Astrocyte of the spinal cord (primary cell): ENCODE measurements around the gene DYSF.

Experiments used
- DNase-seq: peaks from one replicate; pipeline ENCODE4 v3.0.0; 2011; ENCODE audit warnings: low read depth, low spot score
- H3K4me3 ChIP-seq: 2 replicates; pipeline ENCODE4 v1.5.1; 2011; ENCODE audit warnings: low read depth, mild to moderate bottlenecking, low read length, moderate library complexity
- in situ Hi-C: cut with HindIII; loops from 2 replicates; pipeline ENCODE4 v1.10.0; 2017; ENCODE audit warnings: low sequenced_read_pairs
- TF ChIP-seq, protein P1 (sequence below): IDR thresholded peaks from 2 replicates; pipeline ENCODE4 v1.5.1; 2012; ENCODE audit warnings: low read depth, mild to moderate bottlenecking, low read length, inconsistent platforms

The DYSF gene

DNA sequence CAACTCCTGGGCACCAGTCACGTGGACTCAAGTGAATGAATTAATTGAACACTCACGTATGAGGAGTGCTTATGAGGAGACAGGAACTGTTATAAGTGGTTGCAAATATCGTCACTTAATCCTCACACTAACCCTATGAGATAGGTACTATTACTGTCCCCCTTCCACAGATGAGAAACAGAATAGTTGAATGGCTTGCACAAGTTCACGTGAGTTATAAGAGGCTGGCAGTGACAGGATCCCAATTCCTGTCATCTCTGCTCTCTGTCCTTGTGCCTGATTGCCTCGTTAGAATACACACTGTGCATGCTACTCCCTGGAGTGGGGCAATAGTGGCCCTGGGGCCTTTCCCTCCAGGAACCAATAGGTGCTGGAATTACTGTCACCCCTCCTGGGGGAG is 253.5 kb downstream of the DYSF start:
- in situ Hi-C loops, result no loop called here
- no peak overlapping the region for H3K4me3 ChIP-seq
- TF ChIP-seq, protein P1, sequence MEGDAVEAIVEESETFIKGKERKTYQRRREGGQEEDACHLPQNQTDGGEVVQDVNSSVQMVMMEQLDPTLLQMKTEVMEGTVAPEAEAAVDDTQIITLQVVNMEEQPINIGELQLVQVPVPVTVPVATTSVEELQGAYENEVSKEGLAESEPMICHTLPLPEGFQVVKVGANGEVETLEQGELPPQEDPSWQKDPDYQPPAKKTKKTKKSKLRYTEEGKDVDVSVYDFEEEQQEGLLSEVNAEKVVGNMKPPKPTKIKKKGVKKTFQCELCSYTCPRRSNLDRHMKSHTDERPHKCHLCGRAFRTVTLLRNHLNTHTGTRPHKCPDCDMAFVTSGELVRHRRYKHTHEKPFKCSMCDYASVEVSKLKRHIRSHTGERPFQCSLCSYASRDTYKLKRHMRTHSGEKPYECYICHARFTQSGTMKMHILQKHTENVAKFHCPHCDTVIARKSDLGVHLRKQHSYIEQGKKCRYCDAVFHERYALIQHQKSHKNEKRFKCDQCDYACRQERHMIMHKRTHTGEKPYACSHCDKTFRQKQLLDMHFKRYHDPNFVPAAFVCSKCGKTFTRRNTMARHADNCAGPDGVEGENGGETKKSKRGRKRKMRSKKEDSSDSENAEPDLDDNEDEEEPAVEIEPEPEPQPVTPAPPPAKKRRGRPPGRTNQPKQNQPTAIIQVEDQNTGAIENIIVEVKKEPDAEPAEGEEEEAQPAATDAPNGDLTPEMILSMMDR, result no peak
- DNase-seq, result no peak

DNA sequence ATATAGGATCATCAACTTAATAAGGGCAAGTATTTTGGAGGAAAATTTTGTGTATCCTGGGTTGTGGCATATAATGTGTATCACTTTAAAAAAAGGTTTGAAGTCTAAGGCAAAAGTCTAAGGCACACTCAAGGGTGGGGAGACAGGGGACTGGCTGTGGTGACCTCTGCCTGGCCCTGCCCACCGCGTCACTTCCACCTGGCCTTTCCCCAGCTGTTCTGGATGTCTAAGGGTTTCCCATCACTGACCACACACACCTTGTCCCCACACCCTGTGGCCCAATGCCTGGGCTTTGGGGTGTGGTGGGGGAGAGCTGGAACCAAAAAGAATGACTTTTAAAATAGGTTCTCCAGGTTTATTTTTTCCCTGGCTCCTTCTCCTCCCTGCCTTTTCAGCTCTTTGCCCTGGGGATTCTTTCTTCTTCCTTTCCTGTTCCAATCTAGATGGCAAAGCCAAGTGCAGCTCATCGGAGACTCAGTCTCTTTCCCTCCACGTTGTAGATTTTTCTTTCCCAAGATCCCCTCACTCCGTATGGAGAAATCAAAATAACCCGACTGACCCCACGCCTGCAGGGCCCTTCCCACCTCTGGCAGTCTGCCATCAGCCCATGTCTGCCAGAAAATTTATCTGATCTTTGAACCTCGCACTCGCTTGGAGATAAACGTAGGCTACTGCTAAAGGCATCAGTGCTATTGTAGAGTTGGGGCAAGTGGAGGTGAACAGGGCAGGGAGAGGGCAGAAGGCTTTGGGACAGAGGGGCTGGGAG is 257.2 kb downstream of the DYSF start:
- H3K4me3 ChIP-seq, result no peak overlapping the region
- DNase-seq, result no peak
- in situ Hi-C loops, result no loop called here
- TF ChIP-seq, protein P1, result no peak

DNA sequence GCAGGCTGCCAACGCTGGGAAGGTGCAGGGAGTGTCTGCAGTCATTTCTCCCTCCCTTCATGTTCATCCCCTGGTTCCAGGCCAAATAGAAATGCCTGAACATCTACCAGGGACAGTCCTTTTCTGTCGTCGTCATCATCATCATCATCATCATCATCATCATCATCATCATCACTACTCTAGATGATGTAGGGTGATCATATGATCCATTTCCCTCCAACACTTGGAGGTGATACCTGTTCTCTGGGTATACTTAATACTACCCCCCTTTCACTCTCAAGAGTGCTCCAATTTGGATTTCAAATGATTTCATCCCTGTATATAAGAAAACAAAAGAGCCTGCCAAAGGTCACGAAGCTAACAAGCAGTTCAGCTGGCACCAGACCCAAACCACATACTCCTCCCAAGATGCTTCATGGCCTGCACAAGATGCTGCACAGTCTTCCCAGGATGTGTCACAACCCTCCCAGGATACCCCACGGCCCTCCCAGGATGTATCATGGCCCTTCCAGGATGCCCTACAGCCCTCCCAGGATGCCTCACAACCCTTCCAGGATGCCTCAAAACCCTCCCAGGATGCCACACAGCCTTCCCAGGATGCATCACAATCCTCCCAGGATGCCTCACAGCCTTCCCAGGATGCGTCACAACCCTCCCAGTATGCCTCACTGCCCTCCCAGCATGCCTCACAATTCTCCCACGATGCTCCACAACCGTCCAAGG is 257.9 kb downstream of the DYSF start:
- H3K4me3 ChIP-seq, result no peak overlapping the region
- in situ Hi-C loops, result no loop called here
- TF ChIP-seq, protein P1, result no peak
- no peak for DNase-seq

DNA sequence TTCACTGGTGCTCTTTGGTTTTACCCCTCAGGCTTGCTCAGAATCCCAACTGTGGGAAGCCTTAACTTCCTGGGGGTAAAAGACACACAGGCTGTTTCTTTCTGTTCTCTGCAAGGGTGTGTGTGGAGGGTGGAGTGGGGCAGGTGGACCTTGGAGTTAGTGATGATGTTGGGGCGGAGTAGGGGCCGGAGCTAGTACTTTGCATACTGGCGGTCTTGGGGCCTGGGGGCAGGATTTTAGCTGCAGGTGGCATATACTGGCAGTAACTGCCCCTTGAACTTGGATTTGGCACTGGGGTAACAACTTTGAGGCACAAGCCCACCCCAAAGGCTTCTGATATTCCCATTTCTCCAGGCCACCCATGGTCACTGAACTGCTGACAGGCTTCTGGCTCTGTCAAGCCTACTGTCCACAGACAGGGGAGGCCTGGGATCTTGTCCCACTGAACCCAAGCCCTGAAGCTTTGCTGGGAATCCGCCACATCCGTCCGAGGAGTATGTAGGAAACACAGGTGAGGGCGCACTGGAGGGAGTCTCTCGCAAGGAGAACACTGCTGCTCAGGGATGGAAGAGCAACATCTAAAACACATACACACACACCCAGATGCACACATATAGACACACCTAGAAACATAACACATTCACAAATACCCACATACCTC is 258.9 kb downstream of the DYSF start:
- no peak overlapping the region for H3K4me3 ChIP-seq
- in situ Hi-C loops, result no loop called here
- TF ChIP-seq, protein P1, result no peak
- no peak for DNase-seq

DNA sequence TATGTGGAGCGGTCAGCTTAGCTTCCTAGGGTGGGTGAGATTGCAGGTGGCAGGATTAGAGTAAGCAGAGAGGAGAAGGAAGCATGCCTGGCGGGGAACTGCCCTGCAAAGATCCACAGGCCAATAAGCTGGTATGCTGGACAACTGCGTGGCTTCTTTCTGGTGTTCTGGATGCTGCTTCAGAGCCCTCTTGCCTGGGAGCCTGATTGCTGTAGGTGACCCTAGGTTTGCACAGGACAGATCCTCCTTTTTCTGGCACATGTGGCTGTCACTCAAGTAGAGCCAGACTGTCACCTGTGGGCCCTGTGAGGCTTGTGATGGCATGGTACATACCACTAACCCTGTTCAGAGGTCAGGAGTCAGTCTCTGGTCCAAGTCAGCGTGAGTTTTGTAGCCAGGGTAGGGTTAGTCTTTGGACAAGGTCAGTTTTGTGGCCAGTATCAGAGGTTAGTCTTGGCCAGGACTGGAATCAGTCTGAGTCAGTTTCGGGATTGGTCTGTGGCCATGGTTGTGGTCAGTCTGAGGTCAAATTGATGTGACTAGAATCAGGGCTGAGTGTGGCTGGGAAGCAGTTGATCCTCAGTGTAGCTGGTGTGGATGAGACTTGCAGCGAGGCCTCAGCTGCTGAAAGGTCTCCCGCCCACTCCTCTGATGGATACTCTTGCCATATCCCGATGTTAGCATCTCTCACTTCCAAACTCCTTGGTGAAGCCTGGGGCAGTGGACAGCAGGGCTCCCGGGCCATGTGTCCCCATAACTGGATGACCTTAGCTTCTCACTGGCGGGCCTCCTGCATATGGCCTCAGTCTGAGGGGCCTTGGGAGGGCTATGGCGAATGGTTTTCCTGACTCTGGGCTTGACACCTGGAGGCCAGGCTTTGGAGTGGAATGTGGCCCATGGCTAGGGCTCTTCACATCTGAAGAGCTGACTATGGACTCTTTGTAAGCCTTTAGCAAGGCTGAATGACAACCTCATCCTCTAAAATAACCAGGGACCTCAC is 260.5 kb downstream of the DYSF start:
- no peak overlapping the region for H3K4me3 ChIP-seq
- TF ChIP-seq, protein P1, result no peak
- in situ Hi-C loops, result no loop called here
- DNase-seq, result no peak
